HepG2 (cell line): ENCODE data around the gene STIMATE. TPM values are rescaled to one million over a fixed set of nuclear protein-coding genes. Genes with fewer than 3 reads are reported as not detected.
A peak's percentile ranks its signal among the peaks of the same experiment; 100 is the strongest.

ENCODE experiments used
- AKNA ChIP-seq: sonication (generic); formaldehyde crosslinking; IDR thresholded peaks from 2 replicates; pipeline ENCODE4 v1.4.0; 2020; ENCODE audit warnings: missing genetic modification reagents, borderline replicate concordance
- CAMTA2 ChIP-seq: sonication (generic); formaldehyde crosslinking; IDR thresholded peaks from 2 replicates; pipeline ENCODE4 v1.4.0; 2020; ENCODE audit warnings: mild to moderate bottlenecking, missing genetic modification reagents, borderline replicate concordance
- CEBPB ChIP-seq: IDR thresholded peaks from 2 replicates; pipeline ENCODE4 v1.6.1; 2011; ENCODE audit warnings: low read depth, low read length, improper control_type of control experiment, borderline replicate concordance
- GABPB1 ChIP-seq: IDR thresholded peaks from 2 replicates; pipeline ENCODE4 v1.6.1; 2016; ENCODE audit warnings: mild to moderate bottlenecking, missing genetic modification reagents, moderate library complexity, missing compliant biosample characterization
- KAT2B ChIP-seq: fragments of 150-350 bp; IDR thresholded peaks from 2 replicates; pipeline ENCODE4 v1.6.1; 2014; ENCODE audit warnings: low read depth, low read length, borderline replicate concordance
- KDM4B ChIP-seq: sonication (generic); formaldehyde crosslinking; IDR thresholded peaks from 2 replicates; pipeline ENCODE4 v1.4.0; 2020; ENCODE audit warnings: missing genetic modification reagents
- ZBTB21 ChIP-seq: sonication (generic); formaldehyde crosslinking; IDR thresholded peaks from 2 replicates; pipeline ENCODE4 v1.4.0; 2020; ENCODE audit warnings: missing genetic modification reagents
- ZFP1 ChIP-seq: IDR thresholded peaks from 2 replicates; pipeline ENCODE4 v1.6.1; 2016
- ZNF724P ChIP-seq: sonication (generic); formaldehyde crosslinking; IDR thresholded peaks from 2 replicates; pipeline ENCODE4 v1.8.0; 2022; ENCODE audit warnings: missing genetic modification reagents, borderline replicate concordance
- ZNF781 ChIP-seq: sonication (generic); formaldehyde crosslinking; IDR thresholded peaks from 2 replicates; pipeline ENCODE4 v1.5.1; 2020; ENCODE audit warnings: borderline replicate concordance, mild to moderate bottlenecking, missing genetic modification reagents; ENCODE audit errors: not compliant biosample characterization
- ZSCAN9 ChIP-seq: IDR thresholded peaks from 2 replicates; pipeline ENCODE4 v1.6.1; 2016; ENCODE audit warnings: borderline replicate concordance
- ZZZ3 ChIP-seq: sonication (generic); formaldehyde crosslinking; IDR thresholded peaks from 2 replicates; pipeline ENCODE4 v1.4.0; 2020; ENCODE audit warnings: missing genetic modification reagents, mild to moderate bottlenecking, borderline replicate concordance
- polyA plus RNA-seq, 8 experiments: library from polyadenylated mRNA; depleted of rRNA in 3 of 8; stranded (reverse) in 7 of 8; unstranded in 1 of 8; fragments of >200 nt; fragmentation: Illumina TruSeq in 4 of 8; extraction: Trizol in 4 of 8; gene quantifications; 2 replicates each; pipeline versions ENCODE4 v1.2.1 to v1.2.3, GENCODE V29; 2011 to 2016; ENCODE audit warnings: low read depth in 4 of 8, missing spikeins in 1 of 8, mixed read lengths in 1 of 8; ENCODE audit not compliant: insufficient read depth in 1 of 8
- total RNA-seq, 5 experiments: library from RNA; depleted of rRNA; stranded (reverse); fragments of >200 nt; fragmentation: Illumina TruSeq; extraction: Trizol; gene quantifications; 2 replicates each; pipeline ENCODE4 v1.2.3, GENCODE V29; 2016; ENCODE audit warnings: low read depth in 1 of 5
- TF ChIP-seq, protein P1 (sequence below): sonication (generic); formaldehyde crosslinking; conservative IDR thresholded peaks from 2 replicates; pipeline ENCODE4 v1.4.0; 2020; ENCODE audit warnings: mild to moderate bottlenecking, missing genetic modification reagents, moderate library complexity
- TF ChIP-seq, protein P2 (sequence below): IDR thresholded peaks from 2 replicates; pipeline ENCODE4 v1.6.1; 2016; ENCODE audit warnings: mild to moderate bottlenecking
- TF ChIP-seq, protein P3 (sequence below): sonication (generic); formaldehyde crosslinking; IDR thresholded peaks from 2 replicates; pipeline ENCODE4 v1.5.0; 2020; ENCODE audit warnings: missing genetic modification reagents, mild to moderate bottlenecking, borderline replicate concordance
- TF ChIP-seq, protein P4 (sequence below): sonication (generic); formaldehyde crosslinking; IDR thresholded peaks from 2 replicates; pipeline ENCODE4 v1.8.1; 2023; ENCODE audit warnings: mild to moderate bottlenecking, moderate library complexity, missing genetic modification reagents

STIMATE gene
- total and polyA plus RNA-seq, 2 of the 13 experiments (the other 11 are each of a cell fraction or from before 2014, with no cell fraction given): 5.7 to 11.7 TPM

DNA sequence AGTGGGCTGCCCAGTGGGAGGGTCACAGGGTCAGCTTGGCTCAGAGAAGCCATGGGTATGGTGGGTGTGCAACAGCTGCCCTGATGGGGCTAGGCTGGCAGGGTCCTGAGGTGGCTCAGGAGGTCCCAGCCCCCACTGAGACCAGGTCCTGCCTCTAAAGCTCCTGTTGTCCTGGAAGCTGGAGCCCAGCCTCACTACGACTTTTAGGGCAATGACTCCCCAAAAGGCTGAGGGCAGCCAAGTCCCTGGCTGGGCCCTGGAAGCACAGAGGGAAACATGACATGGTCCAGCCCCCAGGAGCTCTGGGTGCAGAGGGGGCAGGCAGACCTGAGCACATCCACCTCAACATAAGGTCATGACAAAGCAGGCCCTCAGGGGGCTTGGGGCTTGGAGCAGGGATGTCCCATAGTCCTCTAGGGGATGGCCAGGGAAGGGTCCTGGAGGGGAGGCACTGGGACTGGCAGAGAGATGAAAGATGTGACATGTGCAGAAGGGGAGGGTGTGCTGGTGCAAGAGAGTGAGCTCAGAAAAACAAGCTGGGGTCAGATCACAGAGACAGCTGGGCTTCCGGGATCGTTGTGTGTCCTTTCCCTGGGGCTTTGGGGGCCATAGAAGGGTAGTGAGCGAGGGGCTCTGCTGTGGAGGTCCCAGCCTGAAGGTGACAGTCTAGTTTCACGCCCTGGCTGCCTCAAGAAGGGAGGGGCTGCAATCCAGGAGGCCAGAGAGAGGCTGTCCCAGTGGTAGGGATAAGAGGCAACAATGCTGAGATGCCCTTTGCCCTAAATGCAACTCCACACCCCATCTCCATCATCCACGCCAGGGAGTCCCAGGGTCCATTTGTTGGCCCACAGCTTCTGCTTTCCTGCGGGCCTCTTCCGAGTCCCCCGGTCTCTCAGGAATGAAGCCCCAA lies 103.4 kb downstream of the STIMATE start (continued):
- TF ChIP-seq, protein P1, sequence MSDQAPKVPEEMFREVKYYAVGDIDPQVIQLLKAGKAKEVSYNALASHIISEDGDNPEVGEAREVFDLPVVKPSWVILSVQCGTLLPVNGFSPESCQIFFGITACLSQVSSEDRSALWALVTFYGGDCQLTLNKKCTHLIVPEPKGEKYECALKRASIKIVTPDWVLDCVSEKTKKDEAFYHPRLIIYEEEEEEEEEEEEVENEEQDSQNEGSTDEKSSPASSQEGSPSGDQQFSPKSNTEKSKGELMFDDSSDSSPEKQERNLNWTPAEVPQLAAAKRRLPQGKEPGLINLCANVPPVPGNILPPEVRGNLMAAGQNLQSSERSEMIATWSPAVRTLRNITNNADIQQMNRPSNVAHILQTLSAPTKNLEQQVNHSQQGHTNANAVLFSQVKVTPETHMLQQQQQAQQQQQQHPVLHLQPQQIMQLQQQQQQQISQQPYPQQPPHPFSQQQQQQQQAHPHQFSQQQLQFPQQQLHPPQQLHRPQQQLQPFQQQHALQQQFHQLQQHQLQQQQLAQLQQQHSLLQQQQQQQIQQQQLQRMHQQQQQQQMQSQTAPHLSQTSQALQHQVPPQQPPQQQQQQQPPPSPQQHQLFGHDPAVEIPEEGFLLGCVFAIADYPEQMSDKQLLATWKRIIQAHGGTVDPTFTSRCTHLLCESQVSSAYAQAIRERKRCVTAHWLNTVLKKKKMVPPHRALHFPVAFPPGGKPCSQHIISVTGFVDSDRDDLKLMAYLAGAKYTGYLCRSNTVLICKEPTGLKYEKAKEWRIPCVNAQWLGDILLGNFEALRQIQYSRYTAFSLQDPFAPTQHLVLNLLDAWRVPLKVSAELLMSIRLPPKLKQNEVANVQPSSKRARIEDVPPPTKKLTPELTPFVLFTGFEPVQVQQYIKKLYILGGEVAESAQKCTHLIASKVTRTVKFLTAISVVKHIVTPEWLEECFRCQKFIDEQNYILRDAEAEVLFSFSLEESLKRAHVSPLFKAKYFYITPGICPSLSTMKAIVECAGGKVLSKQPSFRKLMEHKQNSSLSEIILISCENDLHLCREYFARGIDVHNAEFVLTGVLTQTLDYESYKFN: peak; percentile 61; the same call in 1 of the 2 replicates
- TF ChIP-seq ZNF781: no peak
- TF ChIP-seq AKNA (CRISPR knock-in tag): no peak
- TF ChIP-seq ZFP1 (CRISPR knock-in tag): 0 out of 2 replicates have a peak, but pooled peaks have one; percentile 3
- no peak for TF ChIP-seq ZZZ3 (CRISPR knock-in tag)
- TF ChIP-seq, protein P2, sequence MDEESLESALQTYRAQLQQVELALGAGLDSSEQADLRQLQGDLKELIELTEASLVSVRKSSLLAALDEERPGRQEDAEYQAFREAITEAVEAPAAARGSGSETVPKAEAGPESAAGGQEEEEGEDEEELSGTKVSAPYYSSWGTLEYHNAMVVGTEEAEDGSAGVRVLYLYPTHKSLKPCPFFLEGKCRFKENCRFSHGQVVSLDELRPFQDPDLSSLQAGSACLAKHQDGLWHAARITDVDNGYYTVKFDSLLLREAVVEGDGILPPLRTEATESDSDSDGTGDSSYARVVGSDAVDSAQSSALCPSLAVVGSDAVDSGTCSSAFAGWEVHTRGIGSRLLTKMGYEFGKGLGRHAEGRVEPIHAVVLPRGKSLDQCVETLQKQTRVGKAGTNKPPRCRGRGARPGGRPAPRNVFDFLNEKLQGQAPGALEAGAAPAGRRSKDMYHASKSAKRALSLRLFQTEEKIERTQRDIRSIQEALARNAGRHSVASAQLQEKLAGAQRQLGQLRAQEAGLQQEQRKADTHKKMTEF (CRISPR knock-in tag): no peak
- TF ChIP-seq ZSCAN9: no peak
- no peak for TF ChIP-seq KAT2B
- no peak for TF ChIP-seq CAMTA2 (CRISPR knock-in tag)
- TF ChIP-seq ZNF724P (CRISPR knock-in tag): 0 out of 2 replicates have a peak, but pooled peaks have one; percentile 17
- TF ChIP-seq, protein P3, sequence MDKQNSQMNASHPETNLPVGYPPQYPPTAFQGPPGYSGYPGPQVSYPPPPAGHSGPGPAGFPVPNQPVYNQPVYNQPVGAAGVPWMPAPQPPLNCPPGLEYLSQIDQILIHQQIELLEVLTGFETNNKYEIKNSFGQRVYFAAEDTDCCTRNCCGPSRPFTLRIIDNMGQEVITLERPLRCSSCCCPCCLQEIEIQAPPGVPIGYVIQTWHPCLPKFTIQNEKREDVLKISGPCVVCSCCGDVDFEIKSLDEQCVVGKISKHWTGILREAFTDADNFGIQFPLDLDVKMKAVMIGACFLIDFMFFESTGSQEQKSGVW (CRISPR knock-in tag): no peak
- TF ChIP-seq, protein P4, sequence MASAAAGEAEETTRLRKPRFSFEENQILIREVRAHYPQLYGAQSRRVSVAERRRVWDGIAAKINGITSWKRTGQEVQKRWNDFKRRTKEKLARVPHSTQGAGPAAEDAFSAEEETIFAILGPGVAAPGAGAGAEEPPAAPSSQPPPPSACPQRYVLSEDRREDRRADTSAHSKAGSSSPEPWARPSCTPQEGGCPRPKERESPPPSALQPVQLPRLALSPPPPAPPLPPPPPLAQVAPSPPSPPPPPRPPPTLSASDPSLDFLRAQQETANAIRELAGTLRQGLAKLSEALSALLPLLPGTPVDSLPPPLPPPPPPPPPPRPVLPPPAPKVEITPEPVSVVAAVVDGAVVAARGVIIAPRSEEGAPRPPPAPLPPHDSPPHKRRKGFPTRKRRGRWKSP (CRISPR knock-in tag): 0 out of 2 replicates have a peak, but pooled peaks have one; percentile 55
- peak; percentile 23; the same call in 1 of the 2 replicates for TF ChIP-seq KDM4B
- TF ChIP-seq GABPB1 (CRISPR knock-in tag): no peak
- TF ChIP-seq CEBPB: no peak
- no peak for TF ChIP-seq ZBTB21 (CRISPR knock-in tag)
